Hematopoietic multipotent progenitor cell treated with erythropoietin and hydrocortisone succinate and interleukin-3 and kit ligand, for 4 days (in vitro differentiated cells): Measurements from ENCODE around the gene HDGF.

Experiments used
- DNase-seq: peaks from one replicate; pipeline ENCODE4 v3.0.0-alpha.2; 2015

HDGF gene

GRCh38 chr1:156693848-156694689, 57.4 kb downstream of the HDGF start:
- peak; percentile 25 for DNase-seq

GRCh38 chr1:156692925-156693847, 58.3 kb downstream of the HDGF start:
- peak; percentile 68 for DNase-seq

- no peak for DNase-seq
Observed at GRCh38 chr1:156692441-156692924, 59.0 kb downstream of the HDGF start.
